Liver (tissue), 3 donors: ENCODE results near the gene SNRPA1.

Experiments used
- ATF3 ChIP-seq: IDR thresholded peaks from 2 replicates; pipeline ENCODE4 v1.6.1; 2016; ENCODE audit warnings: antibody characterized with exemption
- FOXA1 ChIP-seq: IDR thresholded peaks from 2 replicates; pipeline ENCODE4 v1.6.1; 2016; ENCODE audit warnings: antibody characterized with exemption
- JUND ChIP-seq, 2 donors: IDR thresholded peaks; 2 replicates each; pipeline ENCODE4 v1.6.1; 2016; ENCODE audit warnings: antibody characterized with exemption in 2 of 2
- NR2F2 ChIP-seq: IDR thresholded peaks from 2 replicates; pipeline ENCODE4 v1.6.1; 2016; ENCODE audit warnings: antibody characterized with exemption
- RAD21 ChIP-seq, 2 donors: IDR thresholded peaks; 2 replicates each; pipeline ENCODE4 v1.6.1; 2016; ENCODE audit warnings: antibody characterized with exemption in 2 of 2, mild to moderate bottlenecking in 2 of 2
- YY1 ChIP-seq: IDR thresholded peaks from 2 replicates; pipeline ENCODE4 v1.6.1; 2016; ENCODE audit warnings: antibody characterized with exemption, mild to moderate bottlenecking
- ZBTB33 ChIP-seq: IDR thresholded peaks from 2 replicates; pipeline ENCODE4 v1.6.1; 2016; ENCODE audit warnings: antibody characterized with exemption
- TF ChIP-seq, protein P1 (sequence below): fragments of 150-350 bp; IDR thresholded peaks from 2 replicates; pipeline ENCODE4 v1.5.1; 2017; ENCODE audit warnings: improper control_type of control experiment, low read depth, low read length; ENCODE audit not compliant: missing input control
- donor health status: healthy.
- donor health status: healthy.

GRCh38 chr15:101244036-101244781 is 50.8 kb downstream of the SNRPA1 start:
- TF ChIP-seq, protein P1, sequence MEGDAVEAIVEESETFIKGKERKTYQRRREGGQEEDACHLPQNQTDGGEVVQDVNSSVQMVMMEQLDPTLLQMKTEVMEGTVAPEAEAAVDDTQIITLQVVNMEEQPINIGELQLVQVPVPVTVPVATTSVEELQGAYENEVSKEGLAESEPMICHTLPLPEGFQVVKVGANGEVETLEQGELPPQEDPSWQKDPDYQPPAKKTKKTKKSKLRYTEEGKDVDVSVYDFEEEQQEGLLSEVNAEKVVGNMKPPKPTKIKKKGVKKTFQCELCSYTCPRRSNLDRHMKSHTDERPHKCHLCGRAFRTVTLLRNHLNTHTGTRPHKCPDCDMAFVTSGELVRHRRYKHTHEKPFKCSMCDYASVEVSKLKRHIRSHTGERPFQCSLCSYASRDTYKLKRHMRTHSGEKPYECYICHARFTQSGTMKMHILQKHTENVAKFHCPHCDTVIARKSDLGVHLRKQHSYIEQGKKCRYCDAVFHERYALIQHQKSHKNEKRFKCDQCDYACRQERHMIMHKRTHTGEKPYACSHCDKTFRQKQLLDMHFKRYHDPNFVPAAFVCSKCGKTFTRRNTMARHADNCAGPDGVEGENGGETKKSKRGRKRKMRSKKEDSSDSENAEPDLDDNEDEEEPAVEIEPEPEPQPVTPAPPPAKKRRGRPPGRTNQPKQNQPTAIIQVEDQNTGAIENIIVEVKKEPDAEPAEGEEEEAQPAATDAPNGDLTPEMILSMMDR = no peak
- TF ChIP-seq RAD21 (IDR thresholded peaks at IDR 0.05) (no peak), YY1 (no peak), JUND (IDR thresholded peaks at IDR 0.05) (no peak), ATF3 (no peak), FOXA1 (no peak), ZBTB33 (no peak), NR2F2 (no peak)
